GM23338 (cell line): Measurements from ENCODE around the gene CACNA2D3. TPM values are rescaled to one million over a fixed set of nuclear protein-coding genes. Genes with fewer than 3 reads are reported as not detected.

Experiments
- ATAC-seq: fragments of 200-7000 bp; cut with Tn5 transposase; 3 replicates; pipeline ENCODE4 v1.9.1; 2020
- DNase-seq: peaks from one replicate; pipeline ENCODE4 v3.0.0-alpha.2; 2015; ENCODE audit warnings: low spot score
- H2AFZ ChIP-seq: fragments of 200-600 bp; sonication (generic); 2 replicates; pipeline ENCODE4 v1.8.0; 2016; ENCODE audit warnings: antibody characterized with exemption, mild to moderate bottlenecking, moderate library complexity
- H3F3A ChIP-seq: fragments of 200-600 bp; sonication (generic); replicated peaks from 2 replicates; pipeline ENCODE4 v1.8.0; 2017; ENCODE audit warnings: antibody characterized with exemption, mixed run types, low read depth
- H3K27ac ChIP-seq: fragments of 200-600 bp; sonication (generic); 2 replicates; pipeline ENCODE4 v1.6.1; 2016; ENCODE audit warnings: low read depth
- H3K27me3 ChIP-seq: fragments of 200-600 bp; sonication (generic); 2 replicates; pipeline ENCODE4 v1.8.0; 2016; ENCODE audit warnings: mild to moderate bottlenecking, mixed run types, moderate library complexity; ENCODE audit not compliant: insufficient read depth
- H3K36me3 ChIP-seq: fragments of 200-600 bp; sonication (generic); 2 replicates; pipeline ENCODE4 v1.8.0; 2016; ENCODE audit warnings: mild to moderate bottlenecking; ENCODE audit not compliant: insufficient read depth
- H3K4me1 ChIP-seq: fragments of 200-600 bp; sonication (generic); 2 replicates; pipeline ENCODE4 v1.8.0; 2016; ENCODE audit warnings: mild to moderate bottlenecking, moderate library complexity; ENCODE audit not compliant: insufficient read depth
- H3K4me2 ChIP-seq: fragments of 200-600 bp; sonication (generic); 2 replicates; pipeline ENCODE4 v1.7.1; 2017; ENCODE audit warnings: mixed run types
- H3K4me3 ChIP-seq: fragments of 200-600 bp; sonication (generic); 2 replicates; pipeline ENCODE4 v1.6.1; 2016; ENCODE audit warnings: mixed run types
- H3K79me2 ChIP-seq: fragments of 200-600 bp; sonication (generic); replicated peaks from 2 replicates; pipeline ENCODE4 v1.8.0; 2017; ENCODE audit warnings: mild to moderate bottlenecking; ENCODE audit not compliant: insufficient read depth
- H3K9me2 ChIP-seq: fragments of 200-600 bp; sonication (generic); 2 replicates; pipeline ENCODE4 v1.8.0; 2017; ENCODE audit not compliant: insufficient read depth
- H4K20me1 ChIP-seq: fragments of 200-600 bp; sonication (generic); replicated peaks from 2 replicates; pipeline ENCODE4 v1.8.0; 2017; ENCODE audit warnings: mild to moderate bottlenecking; ENCODE audit not compliant: insufficient read depth
- H3K27ac Mint-ChIP-seq: 2 replicates; pipeline ENCODE4 v1.8.0; 2020; ENCODE audit warnings: inconsistent platforms, mild to moderate bottlenecking, moderate library complexity, mixed read lengths
- H3K27me3 Mint-ChIP-seq: 3 replicates; pipeline ENCODE4 v1.8.0; 2022; ENCODE audit warnings: low read depth, mild to moderate bottlenecking, moderate library complexity, mixed read lengths, inconsistent platforms; ENCODE audit not compliant: insufficient read depth, poor library complexity
- H3K36me3 Mint-ChIP-seq: 3 replicates; pipeline ENCODE4 v1.8.0; 2021; ENCODE audit warnings: low read depth, mild to moderate bottlenecking, inconsistent platforms, moderate library complexity, mixed read lengths
- H3K4me1 Mint-ChIP-seq: 3 replicates; pipeline ENCODE4 v1.8.0; 2020; ENCODE audit warnings: mild to moderate bottlenecking, inconsistent platforms, mixed read lengths
- H3K4me3 Mint-ChIP-seq: 3 replicates; pipeline ENCODE4 v1.8.0; 2021; ENCODE audit warnings: moderate library complexity, mild to moderate bottlenecking, inconsistent platforms, mixed read lengths
- H3K9me3 Mint-ChIP-seq: 3 replicates; pipeline ENCODE4 v1.8.0; 2020; ENCODE audit warnings: moderate library complexity, mild to moderate bottlenecking, inconsistent platforms, mixed read lengths
- CREB1 ChIP-seq: fragments of 250-450 bp; sonication (Bioruptor Pico); IDR thresholded peaks from 2 replicates; pipeline ENCODE4 v1.5.0; 2020; ENCODE audit warnings: low read depth, mild to moderate bottlenecking, moderate library complexity
- CTCF ChIP-seq, 2 experiments: fragments of 200-600 bp in 1 of 2; sonication (generic) in 1 of 2; conservative IDR thresholded peaks; 2 replicates each; pipeline versions ENCODE4 v1.5.1 to v1.6.1; 2016 to 2017; ENCODE audit warnings: antibody characterized with exemption in 2 of 2, low read depth in 2 of 2, mild to moderate bottlenecking in 2 of 2, moderate library complexity in 1 of 2
- ETS1 ChIP-seq: IDR thresholded peaks from 2 replicates; pipeline ENCODE4 v1.6.1; 2016; ENCODE audit warnings: antibody characterized with exemption
- EZH2 ChIP-seq: fragments of 200-600 bp; sonication (generic); IDR thresholded peaks from one replicate; pipeline ENCODE4 v1.8.0; 2017; ENCODE audit warnings: antibody characterized with exemption, mild to moderate bottlenecking, low read depth; ENCODE audit not compliant: unreplicated experiment
- EZH2phosphoT487 ChIP-seq: fragments of 200-600 bp; sonication (generic); IDR thresholded peaks from one replicate; pipeline ENCODE4 v1.8.1; 2018; ENCODE audit warnings: antibody characterized with exemption; ENCODE audit not compliant: unreplicated experiment
- JUNB ChIP-seq: IDR thresholded peaks from one replicate; pipeline ENCODE4 v1.6.1; 2016; ENCODE audit warnings: antibody characterized with exemption; ENCODE audit not compliant: unreplicated experiment
- NANOG ChIP-seq: IDR thresholded peaks from 2 replicates; pipeline ENCODE4 v1.6.1; 2016; ENCODE audit warnings: antibody characterized with exemption, borderline replicate concordance
- POLR2AphosphoS5 ChIP-seq: IDR thresholded peaks from 2 replicates; pipeline ENCODE4 v1.6.1; 2016; ENCODE audit warnings: antibody characterized with exemption, low read depth
- REST ChIP-seq: IDR thresholded peaks from one replicate; pipeline ENCODE4 v1.6.1; 2018; ENCODE audit warnings: antibody characterized with exemption; ENCODE audit not compliant: unreplicated experiment
- STAT1 ChIP-seq: IDR thresholded peaks from one replicate; pipeline ENCODE4 v1.6.1; 2016; ENCODE audit warnings: antibody characterized with exemption; ENCODE audit not compliant: unreplicated experiment
- ZNF114 ChIP-seq: fragments of 250-450 bp; sonication (Bioruptor Pico); IDR thresholded peaks from 2 replicates; pipeline ENCODE4 v1.5.0; 2020; ENCODE audit warnings: mild to moderate bottlenecking, moderate library complexity
- ZNF331 ChIP-seq: fragments of 250-450 bp; sonication (Bioruptor Pico); IDR thresholded peaks from 2 replicates; pipeline ENCODE4 v1.5.0; 2020; ENCODE audit warnings: low read depth, mild to moderate bottlenecking, moderate library complexity
- ZNF462 ChIP-seq: fragments of 250-450 bp; sonication (Bioruptor Pico); IDR thresholded peaks from 2 replicates; pipeline ENCODE4 v1.5.0; 2020; ENCODE audit warnings: mild to moderate bottlenecking, moderate library complexity
- polyA plus RNA-seq: library from polyadenylated mRNA; unstranded; fragments of >200 nt; fragmentation: Nextera tagmentation; extraction: Ambion mirVana; gene quantifications from 2 replicates; pipeline ENCODE4 v1.2.1, GENCODE V29; 2016
- total RNA-seq: library from RNA; depleted of rRNA; stranded (reverse); fragments of >200 nt; shearing (Covaris generic); gene quantifications from 2 replicates; pipeline ENCODE4 v1.2.3, GENCODE V29; 2014

The CACNA2D3 gene
- total and polyA plus RNA-seq, 2 experiments from 2014 or later, result 2.2 to 2.3 TPM

GRCh38 chr3:54519493-54519892, 397.1 kb downstream of the CACNA2D3 start (continued):
- no peak for TF ChIP-seq ZNF114 (CRISPR knock-in tag)
- no peak for TF ChIP-seq CREB1 (CRISPR knock-in tag)
- no peak for TF ChIP-seq STAT1
- no peak for TF ChIP-seq NANOG
- no peak for TF ChIP-seq JUNB

- Histone ChIP-seq H3K36me3 (no peaks in the 10 kb centered on the region), H3K27ac (no peak overlapping the region), H3K27me3 (no peaks in the 10 kb centered on the region), H3K4me2 (no peak overlapping the region), H4K20me1 (no peaks in the 10 kb centered on the region), H3K4me3 (no peak overlapping the region), H3F3A (no peaks in the 10 kb centered on the region), H2AFZ (no peak overlapping the region), H3K79me2 (no peaks in the 10 kb centered on the region), H3K4me1 (no peaks in the 10 kb centered on the region), H3K9me2 (peaks cover 10% of the 10 kb centered on the region; the same call in 1 of the 2 replicates)
- ATAC-seq (no peak), DNase-seq (no peak)
- Mint-ChIP-seq H3K36me3 (no peaks in the 10 kb centered on the region), H3K4me1 (no peaks in the 10 kb centered on the region), H3K27ac (no peak overlapping the region), H3K9me3 (no peaks in the 10 kb centered on the region), H3K4me3 (no peak overlapping the region), H3K27me3 (peaks cover 14% of the 10 kb centered on the region)
- TF ChIP-seq NANOG, result no peak
- no peak for TF ChIP-seq ZNF331
- no peak for TF ChIP-seq JUNB
- TF ChIP-seq POLR2AphosphoS5, result no peak
- TF ChIP-seq ZNF462, result no peak
- no peak for TF ChIP-seq EZH2
- TF ChIP-seq ETS1, result no peak
- no peak for TF ChIP-seq CTCF (conservative IDR thresholded peaks at IDR 0.05; ENCODE audit: low read depth in 2 of 2)
- TF ChIP-seq CREB1 (CRISPR knock-in tag), result no peak
- TF ChIP-seq EZH2phosphoT487, result no peak
- TF ChIP-seq STAT1, result no peak
- TF ChIP-seq ZNF114 (CRISPR knock-in tag), result no peak
- no peak for TF ChIP-seq REST
Measured at GRCh38 chr3:54520060-54520459, 397.7 kb downstream of the CACNA2D3 start.
